22Rv1 (cell line): ENCODE data around the gene CT45A7.
"Not testable (repeated sequence)": the region's sequence is repeated elsewhere in the genome, so short reads cannot be mapped to it uniquely, and the experiment has no call there.

Experiments
- CTCF ChIP-seq: fragments of 450-650 bp; IDR thresholded peaks from 2 replicates; pipeline ENCODE4 v1.5.1; 2017; ENCODE audit warnings: mild to moderate bottlenecking
- ZFX ChIP-seq: fragments of 450-650 bp; IDR thresholded peaks from 2 replicates; pipeline ENCODE4 v1.6.1; 2017; ENCODE audit warnings: antibody characterized with exemption, borderline replicate concordance

DNA sequence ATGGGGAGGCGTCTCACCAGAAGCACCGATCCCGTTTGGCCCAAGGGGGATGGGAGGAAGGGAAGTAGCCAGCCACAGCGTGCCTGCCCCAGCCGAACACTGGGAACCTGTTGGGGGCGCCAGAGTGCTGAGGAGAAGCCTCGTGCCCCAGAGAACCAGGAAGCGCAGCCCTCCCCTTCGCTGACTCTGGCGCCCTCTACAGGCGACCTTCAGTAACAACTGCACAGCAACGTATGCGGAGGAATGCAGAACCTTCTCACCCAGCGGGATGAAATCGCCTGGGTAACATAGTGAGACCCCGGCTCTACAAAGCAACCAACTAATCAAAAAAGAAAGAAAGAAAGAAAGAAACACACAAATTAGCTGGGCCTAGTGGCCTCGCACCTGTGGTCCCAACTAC lies 17.2 kb downstream of the CT45A7 start, which contains the start of gene CT45A2:
- TF ChIP-seq CTCF, ZFX: not testable (repeated sequence)
